ENCODE measurements around the gene TMTC2.
"Not testable (repeated sequence)": the region's sequence is repeated elsewhere in the genome, so short reads cannot be mapped to it uniquely, and the experiment has no call there.

The TMTC2 gene

GRCh38 chr12:82803201-82803600, 116.5 kb downstream of the TMTC2 start:
- FAIRE-seq, result no peak
- no peak for DNase-seq (ENCODE audit: insufficient read length, low spot score)
- TF ChIP-seq CTCF (IDR thresholded peaks at IDR 0.05; ENCODE audit: insufficient read depth, missing control alignments), result no peak

GRCh38 chr12:82804601-82805000, 117.9 kb downstream of the TMTC2 start:
- TF ChIP-seq CTCF (IDR thresholded peaks at IDR 0.05; ENCODE audit: insufficient read depth, missing control alignments), result no peak
- DNase-seq (ENCODE audit: insufficient read length, low spot score) (no peak), FAIRE-seq (no peak)

- FAIRE-seq; DNase-seq (ENCODE audit: insufficient read length, low spot score): not testable (repeated sequence)
These were observed 118.3 kb downstream of the TMTC2 start for GRCh38 chr12:82805004-82805403.

- FAIRE-seq, result no peak
- no peak for TF ChIP-seq CTCF (IDR thresholded peaks at IDR 0.05; ENCODE audit: insufficient read depth, missing control alignments)
- DNase-seq (ENCODE audit: insufficient read length, low spot score), result no peak
These were observed 119.2 kb downstream of the TMTC2 start for GRCh38 chr12:82805812-82806497.

- DNase-seq (ENCODE audit: insufficient read length, low spot score), result no peak
- no peak for FAIRE-seq
- no peak for TF ChIP-seq CTCF (IDR thresholded peaks at IDR 0.05; ENCODE audit: insufficient read depth, missing control alignments)
These were observed 120.5 kb downstream of the TMTC2 start for GRCh38 chr12:82807132-82807737.

- no peak for TF ChIP-seq CTCF (IDR thresholded peaks at IDR 0.05; ENCODE audit: insufficient read depth, missing control alignments)
- FAIRE-seq (no peak), DNase-seq (ENCODE audit: insufficient read length, low spot score) (no peak)
These were observed 123.9 kb downstream of the TMTC2 start for GRCh38 chr12:82810568-82810967.

- no peak for DNase-seq (ENCODE audit: insufficient read length, low spot score)
- no peak for TF ChIP-seq CTCF (IDR thresholded peaks at IDR 0.05; ENCODE audit: insufficient read depth, missing control alignments)
- no peak for FAIRE-seq
These were observed 130.7 kb downstream of the TMTC2 start for GRCh38 chr12:82817368-82817767.
